ENCODE measurements around the gene FOXL2NB. TPM values are rescaled to one million over a fixed set of nuclear protein-coding genes. Genes with fewer than 3 reads are reported as not detected.

FOXL2NB gene
- total and polyA plus RNA-seq, 10 of the 15 experiments (the other 5 are each of a cell fraction or from before 2014, with no cell fraction given), result not detected

DNA sequence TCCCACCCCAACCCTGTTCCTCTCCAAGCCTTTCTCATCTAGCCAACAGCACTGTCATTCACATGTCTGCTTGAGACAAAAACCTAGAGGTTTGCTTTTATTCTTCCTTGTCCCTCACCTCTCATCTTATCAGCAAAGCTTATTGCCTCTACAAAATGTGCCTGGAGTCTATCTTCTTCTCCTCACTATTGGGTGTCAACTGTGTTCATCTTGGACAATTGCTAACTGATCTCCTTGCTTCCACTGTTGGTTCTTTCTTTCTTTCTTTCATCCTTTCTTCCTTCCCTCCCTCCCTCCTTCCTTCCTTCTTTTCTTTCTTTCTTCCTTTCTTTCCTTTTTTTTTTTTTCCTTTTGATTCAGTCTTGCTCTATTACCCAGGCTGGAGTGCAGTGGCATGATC, 48.3 kb upstream of the FOXL2NB start:
- ChIA-PET SMC1A (ENCODE audit: uncharacterized antibody, unreplicated experiment) (interaction anchor here (0.6 to 1.1 kb wide), 3 partner anchors 11 to 1759 kb away, joined by 3 to 4 read pairs (median 4); no protein-coding TSS in a partner anchor), POLR2A (interaction anchor here (0.6 kb wide), 2 partner anchors 66 to 180 kb away, joined by 6 to 7 read pairs; no protein-coding TSS in a partner anchor), CTCF (interaction anchor here (0.7 to 3.4 kb wide), 5 partner anchors 10 to 393 kb away, joined by 3 to 12 read pairs (median 3); partner anchors contain the start of gene CEP70), RAD21 (ENCODE audit: unreplicated experiment) (no interaction called here)
- ATAC-seq, result no peak
- TF ChIP-seq EZH2 (IDR thresholded peaks at IDR 0.05; ENCODE audit: borderline replicate concordance, control insufficient read depth, low read depth, low read length), result no peak
- TF ChIP-seq EP300 (IDR thresholded peaks at IDR 0.05; ENCODE audit: borderline replicate concordance in 1 of 2, control insufficient read depth in 1 of 2, low read depth in 2 of 2, low read length in 2 of 2), result no peak
- no peak for TF ChIP-seq RCOR1 (conservative IDR thresholded peaks at IDR 0.05; ENCODE audit: low read depth, low read length)
- TF ChIP-seq, protein P1, sequence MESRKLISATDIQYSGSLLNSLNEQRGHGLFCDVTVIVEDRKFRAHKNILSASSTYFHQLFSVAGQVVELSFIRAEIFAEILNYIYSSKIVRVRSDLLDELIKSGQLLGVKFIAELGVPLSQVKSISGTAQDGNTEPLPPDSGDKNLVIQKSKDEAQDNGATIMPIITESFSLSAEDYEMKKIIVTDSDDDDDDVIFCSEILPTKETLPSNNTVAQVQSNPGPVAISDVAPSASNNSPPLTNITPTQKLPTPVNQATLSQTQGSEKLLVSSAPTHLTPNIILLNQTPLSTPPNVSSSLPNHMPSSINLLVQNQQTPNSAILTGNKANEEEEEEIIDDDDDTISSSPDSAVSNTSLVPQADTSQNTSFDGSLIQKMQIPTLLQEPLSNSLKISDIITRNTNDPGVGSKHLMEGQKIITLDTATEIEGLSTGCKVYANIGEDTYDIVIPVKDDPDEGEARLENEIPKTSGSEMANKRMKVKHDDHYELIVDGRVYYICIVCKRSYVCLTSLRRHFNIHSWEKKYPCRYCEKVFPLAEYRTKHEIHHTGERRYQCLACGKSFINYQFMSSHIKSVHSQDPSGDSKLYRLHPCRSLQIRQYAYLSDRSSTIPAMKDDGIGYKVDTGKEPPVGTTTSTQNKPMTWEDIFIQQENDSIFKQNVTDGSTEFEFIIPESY (IDR thresholded peaks at IDR 0.05), result no peak
- no peak for TF ChIP-seq PAX8 (IDR thresholded peaks at IDR 0.05)
- TF ChIP-seq NR2F1 (conservative IDR thresholded peaks at IDR 0.05), result no peak
- no peak for TF ChIP-seq RBBP5 (conservative IDR thresholded peaks at IDR 0.05)
- TF ChIP-seq, protein P2, sequence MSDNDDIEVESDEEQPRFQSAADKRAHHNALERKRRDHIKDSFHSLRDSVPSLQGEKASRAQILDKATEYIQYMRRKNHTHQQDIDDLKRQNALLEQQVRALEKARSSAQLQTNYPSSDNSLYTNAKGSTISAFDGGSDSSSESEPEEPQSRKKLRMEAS (IDR thresholded peaks at IDR 0.05; ENCODE audit: low read depth, low read length), result no peak
- no peak for TF ChIP-seq CEBPB (IDR thresholded peaks at IDR 0.05; ENCODE audit: borderline replicate concordance in 1 of 2, low read depth in 2 of 2, low read length in 2 of 2)
- no peak for TF ChIP-seq ZNF384 (IDR thresholded peaks at IDR 0.05; ENCODE audit: borderline replicate concordance, low read depth, low read length)
- no peak for TF ChIP-seq NFYA (IDR thresholded peaks at IDR 0.05; ENCODE audit: borderline replicate concordance, low read depth, low read length)
- no peak for TF ChIP-seq GATAD2B (conservative IDR thresholded peaks at IDR 0.05; ENCODE audit: low read depth)
- no peak for TF ChIP-seq BMI1 (IDR thresholded peaks at IDR 0.05; ENCODE audit: borderline replicate concordance)
- no peak for TF ChIP-seq HDAC6 (IDR thresholded peaks at IDR 0.05; ENCODE audit: unreplicated experiment)
- no peak for TF ChIP-seq BACH1 (IDR thresholded peaks at IDR 0.05; ENCODE audit: borderline replicate concordance)
- TF ChIP-seq ZNF274 (IDR thresholded peaks at IDR 0.05; ENCODE audit: insufficient read depth, insufficient read length), result no peak
- TF ChIP-seq ZNF24 (IDR thresholded peaks at IDR 0.05), result no peak
- TF ChIP-seq, protein P3, sequence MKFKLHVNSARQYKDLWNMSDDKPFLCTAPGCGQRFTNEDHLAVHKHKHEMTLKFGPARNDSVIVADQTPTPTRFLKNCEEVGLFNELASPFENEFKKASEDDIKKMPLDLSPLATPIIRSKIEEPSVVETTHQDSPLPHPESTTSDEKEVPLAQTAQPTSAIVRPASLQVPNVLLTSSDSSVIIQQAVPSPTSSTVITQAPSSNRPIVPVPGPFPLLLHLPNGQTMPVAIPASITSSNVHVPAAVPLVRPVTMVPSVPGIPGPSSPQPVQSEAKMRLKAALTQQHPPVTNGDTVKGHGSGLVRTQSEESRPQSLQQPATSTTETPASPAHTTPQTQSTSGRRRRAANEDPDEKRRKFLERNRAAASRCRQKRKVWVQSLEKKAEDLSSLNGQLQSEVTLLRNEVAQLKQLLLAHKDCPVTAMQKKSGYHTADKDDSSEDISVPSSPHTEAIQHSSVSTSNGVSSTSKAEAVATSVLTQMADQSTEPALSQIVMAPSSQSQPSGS (IDR thresholded peaks at IDR 0.05; ENCODE audit: low read length), result no peak
- no peaks in the 10 kb centered on the region for H3K9me3 ChIP-seq (replicated peaks; ENCODE audit: control insufficient read depth, insufficient read depth, low read length)
- H2AFZ ChIP-seq (ENCODE audit: control insufficient read depth, low read depth, low read length), result no peak overlapping the region
- H3K27ac ChIP-seq (ENCODE audit: control insufficient read depth, insufficient read depth), result no peak overlapping the region
- no peaks in the 10 kb centered on the region for H3K79me2 ChIP-seq (ENCODE audit: control insufficient read depth, insufficient read depth, low read length)
- BruUV-seq (replicated peaks), result no TSS peak
- no peaks in the 10 kb centered on the region for H3K4me1 ChIP-seq (ENCODE audit: control insufficient read depth, insufficient read depth, low read length)
- H3K4me2 ChIP-seq (ENCODE audit: control insufficient read depth, insufficient read depth), result no peak overlapping the region
- H3K27me3 ChIP-seq (replicated peaks in 1 of 2; ENCODE audit: control insufficient read depth in 2 of 2, insufficient read depth in 2 of 2, low read length in 1 of 2), result no peaks in the 10 kb centered on the region; a peak in 2 of 4 replicates
- no peak overlapping the region for H3K9ac ChIP-seq (ENCODE audit: control insufficient read depth, insufficient read depth, low read length)
- DNase-seq (ENCODE audit: low read depth, low spot score), result no peak
- H3K36me3 ChIP-seq (ENCODE audit: control insufficient read depth in 2 of 2, insufficient read depth in 2 of 2, low read length in 1 of 2), result no peaks in the 10 kb centered on the region
- no peak overlapping the region for H3K4me3 ChIP-seq
- in situ Hi-C loops (cut with MboI) (no loop called here), intact Hi-C loops (cut with micrococcal nuclease; ENCODE audit: unreplicated experiment) (no loop called here)
- no peak for FAIRE-seq
- H4K20me1 ChIP-seq (ENCODE audit: control insufficient read depth, insufficient read depth), result no peaks in the 10 kb centered on the region
